Omental fat pad (tissue), 4 donors: ENCODE data around the gene ZC3H8. TPM values are rescaled to one million over a fixed set of nuclear protein-coding genes. Genes with fewer than 3 reads are reported as not detected.
A peak's percentile ranks its signal among the peaks of the same experiment; 100 is the strongest.

Experiments
- ATAC-seq: fragments of 150-250 bp; one replicate; pipeline ENCODE4 v1.9.1; 2016; ENCODE audit warnings: mild to moderate bottlenecking, moderate library complexity; ENCODE audit not compliant: low FRiP score
- DNase-seq: peaks from one replicate; pipeline ENCODE4 v3.0.0-alpha.2; 2019; ENCODE audit warnings: low spot score
- total RNA-seq, 4 donors: library from RNA; depleted of rRNA; stranded (reverse); fragments of >200 nt; gene quantifications; one replicate each; pipeline ENCODE4 v1.1.0, GENCODE V29; 2016
- TF ChIP-seq, protein P1 (sequence below), 3 donors: fragments of 450-650 bp; IDR thresholded peaks; one replicate each; pipeline ENCODE4 v1.5.1; 2016 to 2017; ENCODE audit warnings: antibody characterized with exemption in 3 of 3, mild to moderate bottlenecking in 3 of 3, moderate library complexity in 2 of 3

ZC3H8 gene
- total RNA-seq, 4 donors from 2014 or later, result 13.0 to 29.5 (median 22.2) TPM

DNA sequence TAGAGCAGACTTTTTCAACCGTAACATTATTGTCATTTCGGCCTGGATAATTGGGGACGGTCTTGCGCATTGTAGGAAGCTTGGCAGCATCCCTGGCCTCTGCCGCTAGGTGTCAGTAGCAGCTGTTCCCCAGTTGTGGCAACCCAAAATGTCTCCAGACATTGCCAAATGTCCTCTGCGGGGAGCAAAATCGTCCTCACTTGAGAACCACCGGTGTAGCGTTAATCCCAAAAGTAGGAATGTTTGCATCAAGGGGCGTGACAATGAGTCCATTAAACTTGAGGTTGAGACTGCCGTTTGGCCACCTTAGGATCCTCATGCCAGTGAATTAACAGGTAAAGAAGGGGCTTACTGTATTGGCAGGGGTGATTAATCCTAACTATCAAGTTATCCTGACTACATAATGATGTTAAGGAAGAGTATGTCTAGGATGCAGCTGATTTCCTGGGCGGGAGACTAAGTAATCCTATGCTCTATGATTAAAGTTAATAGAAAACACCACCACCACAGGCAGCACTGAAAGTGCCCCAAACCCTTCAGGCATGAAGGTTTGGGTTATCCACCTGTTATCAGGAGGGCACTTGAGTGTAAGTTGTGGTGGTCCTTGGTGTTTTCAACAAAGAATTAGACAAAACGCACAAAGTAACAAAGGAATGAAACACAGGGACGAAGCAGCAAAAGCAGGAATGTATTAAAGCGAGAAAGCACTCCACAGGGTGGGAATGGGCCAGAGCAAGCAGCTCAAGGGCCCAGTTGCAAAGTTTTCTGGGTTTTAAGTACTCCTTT, 4.9 kb upstream of the ZC3H8 start:
- peak; percentile 73 for ATAC-seq
- TF ChIP-seq, protein P1, sequence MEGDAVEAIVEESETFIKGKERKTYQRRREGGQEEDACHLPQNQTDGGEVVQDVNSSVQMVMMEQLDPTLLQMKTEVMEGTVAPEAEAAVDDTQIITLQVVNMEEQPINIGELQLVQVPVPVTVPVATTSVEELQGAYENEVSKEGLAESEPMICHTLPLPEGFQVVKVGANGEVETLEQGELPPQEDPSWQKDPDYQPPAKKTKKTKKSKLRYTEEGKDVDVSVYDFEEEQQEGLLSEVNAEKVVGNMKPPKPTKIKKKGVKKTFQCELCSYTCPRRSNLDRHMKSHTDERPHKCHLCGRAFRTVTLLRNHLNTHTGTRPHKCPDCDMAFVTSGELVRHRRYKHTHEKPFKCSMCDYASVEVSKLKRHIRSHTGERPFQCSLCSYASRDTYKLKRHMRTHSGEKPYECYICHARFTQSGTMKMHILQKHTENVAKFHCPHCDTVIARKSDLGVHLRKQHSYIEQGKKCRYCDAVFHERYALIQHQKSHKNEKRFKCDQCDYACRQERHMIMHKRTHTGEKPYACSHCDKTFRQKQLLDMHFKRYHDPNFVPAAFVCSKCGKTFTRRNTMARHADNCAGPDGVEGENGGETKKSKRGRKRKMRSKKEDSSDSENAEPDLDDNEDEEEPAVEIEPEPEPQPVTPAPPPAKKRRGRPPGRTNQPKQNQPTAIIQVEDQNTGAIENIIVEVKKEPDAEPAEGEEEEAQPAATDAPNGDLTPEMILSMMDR (IDR thresholded peaks at IDR 0.05), result peak in 1 of 3 donors; percentile 71
- peak; percentile 62 for DNase-seq

DNA sequence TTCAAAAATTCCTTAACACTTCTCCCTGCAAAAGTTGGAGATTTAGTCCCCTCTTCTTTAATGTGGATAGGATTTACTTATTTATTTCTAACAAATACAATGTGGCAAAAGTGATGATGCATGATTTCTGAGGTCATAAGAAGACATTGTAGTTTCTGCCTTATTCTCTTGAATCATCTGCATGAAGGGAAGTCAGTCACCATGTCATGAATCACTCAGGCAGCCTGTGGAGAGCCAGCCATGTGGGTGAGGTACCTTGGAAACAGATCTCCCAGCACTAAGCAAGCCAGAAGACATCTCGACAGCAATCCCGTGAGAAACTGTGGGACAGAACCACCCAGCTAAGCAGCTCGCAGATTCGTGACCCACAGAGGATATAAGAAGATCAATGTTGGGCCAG, 2.7 kb upstream of the ZC3H8 start:
- TF ChIP-seq, protein P1 (IDR thresholded peaks at IDR 0.05), result no peak
- ATAC-seq (no peak), DNase-seq (no peak)

DNA sequence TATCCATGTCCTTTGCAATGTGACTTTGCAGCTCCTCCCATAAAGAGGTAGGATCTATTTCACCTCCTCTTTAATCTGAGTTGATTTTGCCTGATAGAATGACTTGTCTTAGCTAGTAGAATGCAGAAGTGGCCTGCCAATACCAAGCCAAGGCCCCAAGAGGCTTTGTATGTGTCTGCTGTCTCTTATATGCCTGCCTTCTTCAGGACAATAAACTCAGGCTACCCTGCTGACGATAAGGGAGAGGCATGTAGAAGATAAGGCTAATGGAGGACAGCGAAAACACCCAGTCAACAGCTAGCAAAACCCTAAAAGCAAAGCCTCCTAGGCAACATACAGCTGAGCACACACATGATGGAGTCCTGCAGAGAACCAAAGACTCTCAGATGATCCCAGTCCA, 1.8 kb upstream of the ZC3H8 start:
- no peak for DNase-seq
- TF ChIP-seq, protein P1 (IDR thresholded peaks at IDR 0.05), result no peak
- ATAC-seq, result no peak

DNA sequence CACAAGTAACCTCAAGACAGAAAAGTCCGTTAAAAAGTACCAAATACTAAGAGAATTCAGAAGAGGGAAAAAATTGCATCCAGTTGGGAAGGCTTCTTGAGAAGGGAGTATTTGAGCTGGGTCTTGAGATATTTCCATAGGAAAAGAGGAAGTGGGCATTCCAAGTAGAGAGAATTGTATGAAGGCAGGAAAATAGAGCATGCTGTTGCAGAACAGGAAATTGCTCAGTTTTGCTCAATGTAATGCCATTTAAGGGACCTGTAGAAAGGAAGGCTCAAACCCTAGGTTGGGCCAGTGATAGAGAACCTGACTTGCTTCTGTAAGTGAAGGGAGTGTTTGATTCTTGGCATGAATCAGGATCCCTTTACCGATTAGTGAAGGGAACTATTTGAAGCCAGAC, 1.0 kb upstream of the ZC3H8 start:
- TF ChIP-seq, protein P1 (IDR thresholded peaks at IDR 0.05), result no peak
- ATAC-seq, result no peak
- DNase-seq, result no peak

DNA sequence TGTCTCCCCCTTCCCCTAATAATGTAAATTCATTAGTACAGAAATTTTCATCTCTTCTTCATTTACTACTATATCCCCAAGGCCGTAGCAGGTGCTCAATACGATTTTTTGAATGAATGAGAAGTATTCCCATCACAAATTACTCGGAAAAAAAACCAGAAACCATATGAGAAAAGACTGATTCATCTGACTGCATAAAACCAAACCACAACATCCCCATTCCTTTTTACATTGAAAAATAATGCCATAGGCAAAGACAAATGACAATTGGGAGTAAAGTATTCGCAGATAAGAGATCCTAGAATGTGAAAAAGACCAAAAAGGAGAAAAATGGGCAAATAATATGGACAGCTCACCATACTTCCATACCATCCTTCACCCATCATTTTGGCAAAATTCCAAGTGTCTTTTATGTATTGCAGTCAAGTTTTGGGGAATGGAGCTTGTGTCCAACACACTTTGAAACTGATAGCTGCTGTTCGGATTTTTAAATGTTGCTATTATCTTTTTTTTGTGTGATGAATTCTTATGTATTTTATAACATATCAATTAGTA, 1.5 kb downstream of the ZC3H8 start:
- TF ChIP-seq, protein P1 (IDR thresholded peaks at IDR 0.05), result no peak
- ATAC-seq (no peak), DNase-seq (no peak)

DNA sequence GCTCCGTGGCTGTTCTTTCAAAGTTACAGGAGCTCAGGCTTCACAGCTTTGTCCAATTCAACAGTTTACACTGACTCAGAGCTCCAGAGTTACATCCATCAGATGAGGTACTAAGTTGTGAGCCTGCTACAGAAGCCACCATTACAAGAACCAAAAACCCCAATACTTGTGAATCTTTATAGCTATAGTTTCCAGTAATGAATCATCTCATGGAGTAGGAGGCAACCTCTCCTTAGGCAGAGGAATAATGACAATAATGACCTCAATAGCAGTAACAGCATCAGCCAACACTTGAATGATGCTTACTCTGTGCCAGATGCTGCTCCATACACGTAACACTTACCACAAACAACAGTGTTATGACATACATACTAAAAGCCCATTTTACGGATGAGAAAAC, 3.6 kb downstream of the ZC3H8 start:
- no peak for ATAC-seq
- no peak for DNase-seq

More for the DNA sequence above, 3.6 kb downstream of the ZC3H8 start:
- TF ChIP-seq, protein P1 (IDR thresholded peaks at IDR 0.05), result no peak
